Mesothelial cell of epicardium (in vitro differentiated cells): ENCODE measurements around the gene GRID1. TPM values are rescaled to one million over a fixed set of nuclear protein-coding genes. Genes with fewer than 3 reads are reported as not detected.

Source experiments
- DNase-seq, 2 experiments: peaks; one replicate each; pipeline ENCODE4 v3.0.0; 2021; ENCODE audit warnings: low spot score in 2 of 2; ENCODE audit not compliant: unreplicated experiment in 2 of 2
- H3K27ac Mint-ChIP-seq: 2 replicates; pipeline ENCODE4 v1.8.0; 2021; ENCODE audit warnings: mixed read lengths
- H3K27me3 Mint-ChIP-seq: 2 replicates; pipeline ENCODE4 v1.8.0; 2021; ENCODE audit warnings: low read depth, mixed read lengths
- H3K36me3 Mint-ChIP-seq: 2 replicates; pipeline ENCODE4 v1.8.0; 2021; ENCODE audit warnings: mixed read lengths
- H3K4me1 Mint-ChIP-seq: 2 replicates; pipeline ENCODE4 v1.8.0; 2021; ENCODE audit warnings: mixed read lengths
- H3K4me3 Mint-ChIP-seq: 2 replicates; pipeline ENCODE4 v1.8.0; 2021; ENCODE audit warnings: mild to moderate bottlenecking, moderate library complexity, mixed read lengths
- H3K9me3 Mint-ChIP-seq: 2 replicates; pipeline ENCODE4 v1.8.0; 2021; ENCODE audit warnings: mixed read lengths
- CTCF ChIP-seq: fragments of 200-600 bp; sonication (generic); IDR thresholded peaks from one replicate; pipeline ENCODE4 v1.5.0; 2021; ENCODE audit warnings: antibody characterized with exemption; ENCODE audit not compliant: unreplicated experiment
- total RNA-seq: library from RNA; stranded (reverse); gene quantifications from 3 replicates; pipeline ENCODE4 v1.2.1, GENCODE V29; 2021

The GRID1 gene
- total RNA-seq, 1 donor from 2014 or later, result 0.22 TPM

GRCh38 chr10:86020134-86020533 lies 346.5 kb downstream of the GRID1 start:
- H3K36me3 Mint-ChIP-seq, result no peaks in the 10 kb centered on the region
- DNase-seq, result no peak
- H3K4me1 Mint-ChIP-seq, result no peaks in the 10 kb centered on the region

GRCh38 chr10:86019141-86019540 lies 347.5 kb downstream of the GRID1 start:
- no peaks in the 10 kb centered on the region for H3K36me3 Mint-ChIP-seq
- H3K27me3 Mint-ChIP-seq, result no peaks in the 10 kb centered on the region
- no peak overlapping the region for H3K27ac Mint-ChIP-seq
- H3K4me3 Mint-ChIP-seq, result no peak overlapping the region
- H3K4me1 Mint-ChIP-seq, result no peaks in the 10 kb centered on the region
- no peaks in the 10 kb centered on the region for H3K9me3 Mint-ChIP-seq
- TF ChIP-seq CTCF, result no peak
- no peak for DNase-seq

More at GRCh38 chr10:86020134-86020533, 346.5 kb downstream of the GRID1 start:
- Mint-ChIP-seq H3K27me3 (no peaks in the 10 kb centered on the region), H3K4me3 (no peak overlapping the region), H3K27ac (no peak overlapping the region), H3K9me3 (no peaks in the 10 kb centered on the region)
- no peak for TF ChIP-seq CTCF

GRCh38 chr10:86018735-86019058 lies 347.9 kb downstream of the GRID1 start:
- no peaks in the 10 kb centered on the region for H3K27me3 Mint-ChIP-seq
- no peak for TF ChIP-seq CTCF
- H3K36me3 Mint-ChIP-seq, result no peaks in the 10 kb centered on the region
- no peaks in the 10 kb centered on the region for H3K4me1 Mint-ChIP-seq
- H3K9me3 Mint-ChIP-seq, result no peaks in the 10 kb centered on the region
- no peak for DNase-seq
- H3K4me3 Mint-ChIP-seq, result no peak overlapping the region
- H3K27ac Mint-ChIP-seq, result no peak overlapping the region

GRCh38 chr10:86017841-86018734 lies 348.5 kb downstream of the GRID1 start:
- H3K36me3 Mint-ChIP-seq, result no peaks in the 10 kb centered on the region
- no peaks in the 10 kb centered on the region for H3K4me1 Mint-ChIP-seq
- TF ChIP-seq CTCF, result no peak
- peaks cover 2% of the 10 kb centered on the region for H3K27me3 Mint-ChIP-seq
- DNase-seq, result no peak
- H3K9me3 Mint-ChIP-seq, result no peaks in the 10 kb centered on the region
- H3K27ac Mint-ChIP-seq, result no peak overlapping the region
- no peak overlapping the region for H3K4me3 Mint-ChIP-seq

GRCh38 chr10:86013568-86013967 lies 353.0 kb downstream of the GRID1 start:
- no peaks in the 10 kb centered on the region for H3K4me1 Mint-ChIP-seq
- peaks cover 10% of the 10 kb centered on the region for H3K27me3 Mint-ChIP-seq
- TF ChIP-seq CTCF, result no peak
- H3K36me3 Mint-ChIP-seq, result no peaks in the 10 kb centered on the region
- H3K4me3 Mint-ChIP-seq, result no peak overlapping the region
- DNase-seq, result no peak
- peaks cover 3% of the 10 kb centered on the region for H3K9me3 Mint-ChIP-seq
- H3K27ac Mint-ChIP-seq, result no peak overlapping the region
